DOHH2 (cell line): ENCODE data around the gene PTPRT.

Experiments used
- H3F3A ChIP-seq: fragments of 200-600 bp; sonication (generic), shearing (Covaris generic); 2 replicates; pipeline ENCODE4 v1.6.0; 2016; ENCODE audit warnings: antibody characterized with exemption, mild to moderate bottlenecking; ENCODE audit not compliant: control insufficient read depth, insufficient read depth
- H3K27ac ChIP-seq: fragments of 200-600 bp; sonication (generic); 2 replicates; pipeline ENCODE4 v1.5.1; 2014; ENCODE audit warnings: low read depth, mild to moderate bottlenecking, low read length, moderate library complexity
- H3K27me3 ChIP-seq: fragments of 200-600 bp; sonication (generic); 2 replicates; pipeline ENCODE4 v1.6.1; 2014; ENCODE audit warnings: mild to moderate bottlenecking, low read length, mixed read lengths; ENCODE audit not compliant: control insufficient read depth
- H3K36me3 ChIP-seq: fragments of 200-600 bp; sonication (generic); 2 replicates; pipeline ENCODE4 v1.6.1; 2014; ENCODE audit warnings: mild to moderate bottlenecking, low read length, moderate library complexity, mixed read lengths; ENCODE audit not compliant: control insufficient read depth
- H3K4me1 ChIP-seq: fragments of 200-600 bp; sonication (generic); 2 replicates; pipeline ENCODE4 v1.6.1; 2014; ENCODE audit warnings: mild to moderate bottlenecking, low read length, mixed read lengths; ENCODE audit not compliant: control insufficient read depth
- H3K4me2 ChIP-seq: fragments of 200-600 bp; sonication (generic); 2 replicates; pipeline ENCODE4 v1.6.0; 2014; ENCODE audit warnings: mild to moderate bottlenecking, low read length, moderate library complexity
- H3K4me3 ChIP-seq: fragments of 200-600 bp; sonication (generic); 2 replicates; pipeline ENCODE4 v1.5.1; 2014; ENCODE audit warnings: mild to moderate bottlenecking, low read length, mixed read lengths
- H3K79me2 ChIP-seq: fragments of 200-600 bp; sonication (generic); 2 replicates; pipeline ENCODE4 v1.6.1; 2014; ENCODE audit warnings: mild to moderate bottlenecking, low read length, mixed read lengths; ENCODE audit not compliant: control insufficient read depth
- H3K9me2 ChIP-seq: fragments of 200-600 bp; sonication (generic); replicated peaks from 2 replicates; pipeline ENCODE4 v1.6.1; 2014; ENCODE audit warnings: mild to moderate bottlenecking, low read length, mixed read lengths; ENCODE audit not compliant: control insufficient read depth
- H3K9me3 ChIP-seq: fragments of 200-600 bp; sonication (generic); 2 replicates; pipeline ENCODE4 v1.6.1; 2014; ENCODE audit warnings: antibody characterized with exemption, low read length, mixed read lengths; ENCODE audit not compliant: control insufficient read depth, insufficient read depth
- H4K20me1 ChIP-seq: fragments of 200-600 bp; sonication (generic); 2 replicates; pipeline ENCODE4 v1.6.0; 2014; ENCODE audit warnings: low read depth, mild to moderate bottlenecking, antibody characterized with exemption, low read length, moderate library complexity; ENCODE audit not compliant: control insufficient read depth, insufficient read depth
- CTCF ChIP-seq: fragments of 200-600 bp; sonication (generic); IDR thresholded peaks from one replicate; pipeline ENCODE4 v1.5.1; 2014; ENCODE audit warnings: antibody characterized with exemption, mild to moderate bottlenecking, low read depth, low read length; ENCODE audit not compliant: poor library complexity, severe bottlenecking
- EZH2phosphoT487 ChIP-seq: fragments of 200-600 bp; sonication (generic); IDR thresholded peaks from 2 replicates; pipeline ENCODE4 v1.6.1; 2017; ENCODE audit warnings: borderline replicate concordance, mild to moderate bottlenecking, antibody characterized with exemption, low read length, moderate library complexity, mixed read lengths

The PTPRT gene

GRCh38 chr20:42945234-42945994 is 244.3 kb downstream of the PTPRT start:
- H3K27ac ChIP-seq = no peak overlapping the region
- H3K9me3 ChIP-seq = no peaks in the 10 kb centered on the region
- no peaks in the 10 kb centered on the region for H3K79me2 ChIP-seq
- no peak overlapping the region for H3K4me3 ChIP-seq
- no peaks in the 10 kb centered on the region for H3K27me3 ChIP-seq
- no peaks in the 10 kb centered on the region for H3K4me1 ChIP-seq
- TF ChIP-seq EZH2phosphoT487 (no peak), CTCF (no peak)
- no peaks in the 10 kb centered on the region for H3K36me3 ChIP-seq
- no peaks in the 10 kb centered on the region for H4K20me1 ChIP-seq
- H3K4me2 ChIP-seq = no peak overlapping the region
- H3F3A ChIP-seq = no peaks in the 10 kb centered on the region
- H3K9me2 ChIP-seq = no peaks in the 10 kb centered on the region

GRCh38 chr20:42941629-42942028 is 248.1 kb downstream of the PTPRT start:
- Histone ChIP-seq H3K79me2 (no peaks in the 10 kb centered on the region), H3K9me2 (no peaks in the 10 kb centered on the region), H3K4me1 (no peaks in the 10 kb centered on the region), H3K27me3 (no peaks in the 10 kb centered on the region), H3F3A (no peaks in the 10 kb centered on the region), H3K36me3 (no peaks in the 10 kb centered on the region), H3K4me3 (no peak overlapping the region), H3K27ac (no peak overlapping the region), H3K4me2 (no peak overlapping the region), H4K20me1 (no peaks in the 10 kb centered on the region), H3K9me3 (no peaks in the 10 kb centered on the region)
- no peak for TF ChIP-seq EZH2phosphoT487
- no peak for TF ChIP-seq CTCF

GRCh38 chr20:42938441-42939205 is 251.1 kb downstream of the PTPRT start:
- H3F3A ChIP-seq = no peaks in the 10 kb centered on the region
- H4K20me1 ChIP-seq = no peaks in the 10 kb centered on the region
- H3K4me3 ChIP-seq = no peak overlapping the region
- H3K79me2 ChIP-seq = no peaks in the 10 kb centered on the region
- H3K4me1 ChIP-seq = no peaks in the 10 kb centered on the region
- no peaks in the 10 kb centered on the region for H3K9me2 ChIP-seq
- H3K4me2 ChIP-seq = no peak overlapping the region
- no peaks in the 10 kb centered on the region for H3K36me3 ChIP-seq
- H3K27me3 ChIP-seq = no peaks in the 10 kb centered on the region
- H3K9me3 ChIP-seq = no peaks in the 10 kb centered on the region
- TF ChIP-seq CTCF = no peak
- TF ChIP-seq EZH2phosphoT487 = no peak
- no peak overlapping the region for H3K27ac ChIP-seq
